Right lobe of liver (tissue), 6 donors: ENCODE measurements around the gene TRAM1L1. TPM values are rescaled to one million over a fixed set of nuclear protein-coding genes. Genes with fewer than 3 reads are reported as not detected.

ENCODE experiments used
- ATAC-seq, 4 donors: fragments of 200-7000 bp; cut with Tn5 transposase; one replicate each; pipeline ENCODE4 v1.9.1; 2020; ENCODE audit warnings: mild to moderate bottlenecking in 4 of 4, moderate library complexity in 4 of 4
- DNase-seq, 3 donors: peaks; one replicate each; pipeline ENCODE4 v3.0.0-alpha.2; 2020
- H3K27ac ChIP-seq, 3 donors: fragments of 200-600 bp; one replicate each; pipeline ENCODE4 v1.8.0; 2022
- H3K27me3 ChIP-seq, 2 donors: fragments of 200-600 bp; one replicate each; pipeline ENCODE4 v1.8.0; 2022
- H3K36me3 ChIP-seq, 4 donors: fragments of 200-600 bp; sonication (generic) in 1 of 4; one replicate each; pipeline versions ENCODE4 v1.5.1 to v1.8.0; 2017 to 2022; ENCODE audit warnings: control low read depth in 1 of 4
- H3K4me1 ChIP-seq, 4 donors: fragments of 200-600 bp; sonication (generic) in 1 of 4; one replicate each; pipeline versions ENCODE4 v1.5.1 to v1.8.0; 2017 to 2022; ENCODE audit warnings: control low read depth in 1 of 4
- H3K4me3 ChIP-seq, 3 donors: fragments of 200-600 bp; one replicate each; pipeline ENCODE4 v1.8.0; 2022
- H3K9me3 ChIP-seq, 4 donors: fragments of 200-600 bp; sonication (generic) in 1 of 4; one replicate each; pipeline versions ENCODE4 v1.5.1 to v1.8.0; 2017 to 2022; ENCODE audit warnings: control low read depth in 1 of 4
- CTCF ChIP-seq, 4 donors: fragments of 200-600 bp in 3 of 4; fragments of 450-650 bp in 1 of 4; IDR thresholded peaks; one replicate each; pipeline versions ENCODE4 v1.5.1 to v1.8.0; 2016 to 2022; ENCODE audit warnings: antibody characterized with exemption in 4 of 4, mild to moderate bottlenecking in 2 of 4
- POLR2A ChIP-seq: fragments of 450-650 bp; IDR thresholded peaks from one replicate; pipeline ENCODE4 v1.6.1; 2017; ENCODE audit warnings: antibody characterized with exemption, mild to moderate bottlenecking
- WGBS: methylation state at CpG from one replicate; pipeline ENCODE4 v1.1.6; 2018; ENCODE audit warnings: low coverage, low lambda C conversion rate; ENCODE audit not compliant: insufficient coverage; ENCODE audit errors: missing lambda C conversion rate; 5-methylcytosine and 5-hydroxymethylcytosine counted together
- intact Hi-C, 2 donors: fragments of 100-400 bp; cut with DNase I; formaldehyde crosslinking; loops; one replicate each; pipeline versions ENCODE4 v1.11.2 to v1.14.1; 2022
- total RNA-seq, 6 experiments: library from RNA; depleted of rRNA in 2 of 6; stranded (reverse); fragments of >200 nt in 2 of 6; fragmentation: NEBNext Ultra II Directional in 3 of 6; extraction: Animal tissue kit (Norgen Biotek cat#: 25700) in 3 of 6; gene quantifications; one replicate each; pipeline versions ENCODE4 v1.1.0 to v1.2.4, GENCODE V29; 2016 to 2023
- donor health status: DM: no; HTN: yes; CAD: no.
- donor health status: DM: no; HTN: no; CAD: no.
- donor health status: DM: no; HTN: no; CAD: no.
- donor health status: DM: no; HTN: yes; CAD: no.
- donor health status: DM: no; HTN: yes; CAD: no.

The TRAM1L1 gene
- total RNA-seq, 6 experiments from 2014 or later: not detected

GRCh38 chr4:117093571-117093970, 8.2 kb upstream of the TRAM1L1 start:
- H3K27me3 ChIP-seq: no peaks in the 10 kb centered on the region
- intact Hi-C loops: no loop called here
- H3K27ac ChIP-seq: no peak overlapping the region
- H3K4me1 ChIP-seq: no peaks in the 10 kb centered on the region
- no peak overlapping the region for H3K4me3 ChIP-seq
- H3K36me3 ChIP-seq: no peaks in the 10 kb centered on the region
- no peaks in the 10 kb centered on the region for H3K9me3 ChIP-seq
- no peak for ATAC-seq
- TF ChIP-seq POLR2A: no peak
- no peak for TF ChIP-seq CTCF (IDR thresholded peaks at IDR 0.05)
- no peak for DNase-seq

GRCh38 chr4:117077760-117078159, 7.6 kb downstream of the TRAM1L1 start:
- TF ChIP-seq POLR2A: no peak
- TF ChIP-seq CTCF (IDR thresholded peaks at IDR 0.05): no peak
- Histone ChIP-seq H3K4me1 (no peaks in the 10 kb centered on the region), H3K36me3 (no peaks in the 10 kb centered on the region), H3K4me3 (no peak overlapping the region), H3K9me3 (no peaks in the 10 kb centered on the region), H3K27me3 (no peaks in the 10 kb centered on the region), H3K27ac (no peak overlapping the region)
- no peak for ATAC-seq
- no peak for DNase-seq
- 49% methylated on average over 2 of the region's 2 CpGs for WGBS
- intact Hi-C loops: no loop called here

GRCh38 chr4:117068120-117068519, 17.3 kb downstream of the TRAM1L1 start:
- ATAC-seq (no peak), DNase-seq (no peak)
- Histone ChIP-seq H3K27ac (no peak overlapping the region), H3K36me3 (no peaks in the 10 kb centered on the region), H3K4me3 (no peak overlapping the region), H3K4me1 (no peaks in the 10 kb centered on the region), H3K9me3 (no peaks in the 10 kb centered on the region), H3K27me3 (no peaks in the 10 kb centered on the region)
- WGBS: 75% methylated on average over 3 of the region's 3 CpGs
- TF ChIP-seq POLR2A: no peak
- no peak for TF ChIP-seq CTCF (IDR thresholded peaks at IDR 0.05)
- intact Hi-C loops: no loop called here

GRCh38 chr4:117063961-117064696, 21.2 kb downstream of the TRAM1L1 start:
- Histone ChIP-seq H3K4me3 (no peak overlapping the region), H3K4me1 (no peaks in the 10 kb centered on the region), H3K27me3 (no peaks in the 10 kb centered on the region), H3K9me3 (no peaks in the 10 kb centered on the region), H3K36me3 (no peaks in the 10 kb centered on the region), H3K27ac (no peak overlapping the region)
- ATAC-seq (no peak), DNase-seq (no peak)
- intact Hi-C loops: no loop called here
- WGBS: 27% methylated on average over 2 of the region's 2 CpGs
- no peak for TF ChIP-seq CTCF (IDR thresholded peaks at IDR 0.05)
- no peak for TF ChIP-seq POLR2A
